Transverse colon (tissue), 4 donors: Measurements from ENCODE around the gene JAKMIP1. TPM values are rescaled to one million over a fixed set of nuclear protein-coding genes. Genes with fewer than 3 reads are reported as not detected.

Source experiments
- DNase-seq: peaks from one replicate; pipeline ENCODE4 v3.0.0-alpha.2; 2019
- H3K27ac ChIP-seq, 4 donors: fragments of 200-600 bp; sonication (generic); 2 replicates each; pipeline ENCODE4 v1.5.1; 2016 to 2018; ENCODE audit warnings: inconsistent platforms in 4 of 4
- H3K27me3 ChIP-seq: fragments of 200-600 bp; sonication (generic); 2 replicates; pipeline ENCODE4 v1.5.1; 2017; ENCODE audit warnings: inconsistent platforms
- H3K36me3 ChIP-seq, 4 donors: fragments of 200-600 bp; sonication (generic); 2 replicates each; pipeline ENCODE4 v1.5.1; 2017 to 2019; ENCODE audit warnings: inconsistent platforms in 4 of 4
- H3K4me1 ChIP-seq, 4 donors: fragments of 200-600 bp; sonication (generic); 2 replicates each; pipeline ENCODE4 v1.5.1; 2017 to 2020; ENCODE audit warnings: inconsistent platforms in 4 of 4
- H3K4me3 ChIP-seq, 4 donors: fragments of 200-600 bp; sonication (generic); 1 replicate in 1 of 4; 2 replicates in 3 of 4; pipeline versions ENCODE4 v1.5.1 to v1.6.1; 2017 to 2019; ENCODE audit warnings: inconsistent platforms in 4 of 4
- H3K9me3 ChIP-seq, 2 donors: fragments of 200-600 bp; sonication (generic); 2 replicates each; pipeline ENCODE4 v1.5.1; 2017 to 2019; ENCODE audit warnings: inconsistent platforms in 2 of 2
- EP300 ChIP-seq: sonication (generic); formaldehyde crosslinking; IDR thresholded peaks from one replicate; pipeline ENCODE4 v1.6.1; 2017; ENCODE audit warnings: antibody characterized with exemption, low read depth
- POLR2A ChIP-seq: fragments of 450-650 bp; IDR thresholded peaks from one replicate; pipeline ENCODE4 v1.6.1; 2016; ENCODE audit warnings: antibody characterized with exemption, mild to moderate bottlenecking, moderate library complexity
- POLR2AphosphoS5 ChIP-seq, 3 donors: sonication (generic); formaldehyde crosslinking; IDR thresholded peaks; one replicate each; pipeline ENCODE4 v1.6.1; 2016; ENCODE audit warnings: antibody characterized with exemption in 3 of 3
- WGBS, 2 donors: methylation state at CpG; one replicate each; pipeline ENCODE4 v1.1.5; 2018; ENCODE audit warnings: low coverage in 1 of 2; 5-methylcytosine and 5-hydroxymethylcytosine counted together
- in situ Hi-C, 4 donors: fragments of 200-750 bp; cut with MboI; loops; one replicate each; pipeline versions ENCODE4 v1.15.0 to v1.15.1; 2017; ENCODE audit warnings: low sequenced_read_pairs in 3 of 4, low pct_ligation_motif_present in 1 of 4, low pct_unique_long_range_greater_than_20kb in 1 of 4
- intact Hi-C: fragments of 100-400 bp; cut with DNase I; formaldehyde crosslinking; loops from one replicate; pipeline ENCODE4 v1.15.1; 2023; ENCODE audit warnings: low total_unique reads
- total RNA-seq, 4 donors: library from RNA; depleted of rRNA; stranded (reverse); fragments of >200 nt; gene quantifications; one replicate each; pipeline ENCODE4 v1.1.0, GENCODE V29; 2016
- TF ChIP-seq, protein P1 (sequence below), 5 experiments: fragments of 200-600 bp in 3 of 5; fragments of 450-650 bp in 2 of 5; sonication (generic) in 3 of 5; IDR thresholded peaks; 1 replicate in 2 of 5; 2 replicates in 3 of 5; pipeline ENCODE4 v1.5.1; 2016 to 2017; ENCODE audit warnings: antibody characterized with exemption in 5 of 5, inconsistent platforms in 3 of 5, mild to moderate bottlenecking in 2 of 5, moderate library complexity in 1 of 5

The JAKMIP1 gene
- total RNA-seq, 4 donors from 2014 or later = 1.2 to 1.7 TPM; not detected in 2

DNA sequence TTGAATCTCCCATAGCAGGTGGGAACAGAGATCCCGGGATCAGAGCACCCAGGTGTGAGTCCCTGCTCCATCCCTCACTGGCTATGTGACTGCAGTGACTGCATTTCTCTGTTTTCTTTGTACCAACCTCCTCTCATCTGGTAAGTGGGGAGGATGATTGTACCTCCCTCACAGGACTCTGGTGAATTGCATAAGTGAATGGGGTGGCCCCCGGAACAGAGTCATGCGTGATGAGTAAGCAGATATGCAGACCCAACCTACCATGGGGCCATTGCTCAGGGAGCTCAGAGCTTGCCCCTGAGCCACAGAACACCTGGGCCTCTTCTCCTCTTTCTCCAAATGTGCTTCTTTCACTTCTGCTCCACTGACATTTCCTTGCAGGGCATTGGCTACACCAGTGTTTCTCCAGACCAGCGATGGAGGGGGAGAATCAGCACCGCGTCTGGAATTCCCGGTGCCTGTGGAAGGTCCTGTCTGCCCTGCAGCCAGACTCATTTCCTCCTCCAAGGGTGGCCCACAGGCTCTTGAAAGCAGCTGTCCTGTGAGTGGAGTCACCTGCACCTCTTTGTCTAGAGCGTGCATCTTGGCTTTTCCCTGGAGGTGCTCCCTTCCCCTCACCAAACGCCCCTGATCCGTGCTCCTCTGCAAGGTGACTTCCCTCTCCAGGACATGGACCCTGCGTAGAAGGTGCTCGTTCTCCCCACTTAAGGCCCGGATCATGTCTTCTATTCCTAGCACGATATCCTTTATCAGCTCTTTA is 212.1 kb downstream of the JAKMIP1 start:
- no peak for DNase-seq
- in situ Hi-C loops = no loop called here

DNA sequence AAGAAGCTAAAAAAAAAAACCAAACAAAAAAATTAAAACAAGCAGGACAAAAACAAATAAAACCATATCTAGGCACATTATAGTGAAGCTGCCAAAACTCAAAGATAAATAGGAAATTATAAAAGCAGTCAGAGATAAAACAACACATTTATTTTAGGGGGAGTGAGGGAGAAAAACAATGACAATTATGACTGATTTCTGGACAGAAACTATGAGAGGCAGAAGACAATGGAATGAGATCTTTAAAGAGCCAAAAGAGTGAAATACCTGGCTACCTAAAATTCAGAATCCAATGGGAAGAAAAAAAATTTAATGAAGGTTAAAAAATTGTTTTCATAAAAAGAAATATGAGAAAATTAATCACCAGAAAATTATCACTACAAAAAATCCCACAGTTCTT is 215.5 kb downstream of the JAKMIP1 start:
- Histone ChIP-seq H3K36me3 (no peaks in the 10 kb centered on the region), H3K9me3 (no peaks in the 10 kb centered on the region), H3K4me3 (no peak overlapping the region), H3K4me1 (no peaks in the 10 kb centered on the region), H3K27ac (no peak overlapping the region), H3K27me3 (peaks cover 16% of the 10 kb centered on the region)
- no peak for DNase-seq
- TF ChIP-seq EP300 (no peak), POLR2A (no peak), POLR2AphosphoS5 (IDR thresholded peaks at IDR 0.05) (no peak)
- TF ChIP-seq, protein P1, sequence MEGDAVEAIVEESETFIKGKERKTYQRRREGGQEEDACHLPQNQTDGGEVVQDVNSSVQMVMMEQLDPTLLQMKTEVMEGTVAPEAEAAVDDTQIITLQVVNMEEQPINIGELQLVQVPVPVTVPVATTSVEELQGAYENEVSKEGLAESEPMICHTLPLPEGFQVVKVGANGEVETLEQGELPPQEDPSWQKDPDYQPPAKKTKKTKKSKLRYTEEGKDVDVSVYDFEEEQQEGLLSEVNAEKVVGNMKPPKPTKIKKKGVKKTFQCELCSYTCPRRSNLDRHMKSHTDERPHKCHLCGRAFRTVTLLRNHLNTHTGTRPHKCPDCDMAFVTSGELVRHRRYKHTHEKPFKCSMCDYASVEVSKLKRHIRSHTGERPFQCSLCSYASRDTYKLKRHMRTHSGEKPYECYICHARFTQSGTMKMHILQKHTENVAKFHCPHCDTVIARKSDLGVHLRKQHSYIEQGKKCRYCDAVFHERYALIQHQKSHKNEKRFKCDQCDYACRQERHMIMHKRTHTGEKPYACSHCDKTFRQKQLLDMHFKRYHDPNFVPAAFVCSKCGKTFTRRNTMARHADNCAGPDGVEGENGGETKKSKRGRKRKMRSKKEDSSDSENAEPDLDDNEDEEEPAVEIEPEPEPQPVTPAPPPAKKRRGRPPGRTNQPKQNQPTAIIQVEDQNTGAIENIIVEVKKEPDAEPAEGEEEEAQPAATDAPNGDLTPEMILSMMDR (IDR thresholded peaks at IDR 0.05) = no peak
- in situ Hi-C loops (no loop called here), intact Hi-C loops (no loop called here)

More for the DNA sequence above, 212.1 kb downstream of the JAKMIP1 start:
- no peaks in the 10 kb centered on the region for H3K36me3 ChIP-seq
- WGBS, 2 donors = 78% methylated on average over 14 of the region's 14 CpGs; no CpG with 5 or more reads in 1 of the 2 donors
- no peaks in the 10 kb centered on the region for H3K4me1 ChIP-seq
- H3K9me3 ChIP-seq = no peaks in the 10 kb centered on the region
- peaks cover 8% of the 10 kb centered on the region for H3K27me3 ChIP-seq
- TF ChIP-seq POLR2A = no peak
- TF ChIP-seq, protein P1 (IDR thresholded peaks at IDR 0.05) = no peak
- TF ChIP-seq POLR2AphosphoS5 (IDR thresholded peaks at IDR 0.05) = no peak
- no peak for TF ChIP-seq EP300
- H3K4me3 ChIP-seq = no peak overlapping the region
- intact Hi-C loops = no loop called here
- H3K27ac ChIP-seq = no peak overlapping the region

DNA sequence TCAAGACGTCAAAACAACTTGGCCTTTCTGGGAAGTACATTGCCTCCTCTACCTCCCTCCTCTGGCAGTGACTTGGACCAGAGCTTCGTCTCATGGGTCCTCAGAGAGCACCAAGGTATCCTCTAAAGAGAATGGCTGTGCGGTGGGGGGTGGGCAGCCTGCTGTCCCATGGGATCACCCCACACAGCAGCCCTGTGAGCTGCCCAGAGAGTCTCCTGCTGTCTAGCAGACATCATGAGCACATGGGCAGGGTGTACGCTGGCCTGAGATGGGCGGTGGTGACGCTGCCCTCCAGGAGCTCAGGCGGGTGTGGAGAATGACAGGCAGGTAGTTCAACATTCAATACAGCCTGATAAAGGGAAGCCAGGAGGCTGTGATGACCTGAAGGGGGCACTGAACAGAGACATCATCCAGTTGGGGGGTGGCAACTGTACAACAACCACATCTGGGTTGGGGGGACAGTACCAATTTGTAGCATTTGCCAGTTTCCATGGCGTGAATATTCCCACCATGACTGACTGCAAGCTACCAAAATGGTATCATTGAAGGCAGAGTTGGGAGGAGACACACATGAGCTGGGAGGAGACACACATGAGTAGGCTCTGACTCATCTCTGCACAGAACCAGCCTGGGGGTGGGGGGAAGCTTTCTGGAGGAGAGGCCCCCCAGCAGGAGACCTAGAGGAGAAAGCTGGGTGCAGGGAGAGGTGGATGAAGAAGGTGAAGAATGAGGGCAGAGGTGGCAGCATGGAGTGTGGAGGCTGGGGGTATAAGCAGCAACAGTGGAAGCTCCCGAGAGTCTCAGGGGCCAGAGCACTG is 218.0 kb downstream of the JAKMIP1 start:
- no peaks in the 10 kb centered on the region for H3K4me1 ChIP-seq
- no peak for DNase-seq
- no peak overlapping the region for H3K4me3 ChIP-seq
- TF ChIP-seq, protein P1 (IDR thresholded peaks at IDR 0.05) = no peak
- TF ChIP-seq EP300 (no peak), POLR2A (no peak), POLR2AphosphoS5 (IDR thresholded peaks at IDR 0.05) (no peak)
- H3K36me3 ChIP-seq = no peaks in the 10 kb centered on the region
- H3K9me3 ChIP-seq = no peaks in the 10 kb centered on the region
- H3K27me3 ChIP-seq = peaks cover 23% of the 10 kb centered on the region
- no peak overlapping the region for H3K27ac ChIP-seq
- intact Hi-C loops (no loop called here), in situ Hi-C loops (no loop called here)
- WGBS, 2 donors = 71 to 90% methylated on average over 2 to 9 of the region's 9 CpGs

DNA sequence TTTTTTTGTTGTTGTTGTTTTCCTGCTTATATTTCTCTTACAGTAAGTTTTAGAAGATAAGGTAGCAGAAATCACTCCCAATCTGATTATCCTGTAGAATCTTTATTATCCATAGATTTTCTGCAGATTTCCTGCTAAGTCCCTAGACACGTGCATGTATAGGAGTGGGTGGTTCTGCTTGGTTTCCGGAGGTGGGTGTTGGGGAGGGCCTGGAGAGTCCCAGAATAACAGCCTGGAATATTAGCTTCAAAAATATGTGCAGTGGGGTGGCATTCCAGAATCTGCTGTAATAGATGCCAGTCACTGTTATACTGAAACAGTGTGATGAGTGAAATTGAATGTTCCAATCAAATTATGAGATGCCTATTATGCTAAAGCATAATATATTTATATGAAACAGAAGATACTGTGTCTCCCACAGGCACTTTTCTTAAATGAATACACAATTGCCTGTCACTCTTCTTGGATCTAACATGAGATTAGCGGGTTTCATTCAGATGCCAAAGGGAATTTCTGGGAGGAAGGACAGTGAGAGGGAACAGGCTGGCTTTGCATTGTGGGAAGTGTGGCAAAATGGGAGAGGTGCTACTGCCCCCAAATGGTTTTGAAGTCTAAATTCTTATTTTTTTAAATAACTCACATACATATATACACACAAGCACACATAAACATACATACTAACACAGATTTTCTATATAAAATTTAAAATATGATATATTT is 219.8 kb downstream of the JAKMIP1 start:
- Histone ChIP-seq H3K9me3 (no peaks in the 10 kb centered on the region), H3K4me3 (no peak overlapping the region), H3K36me3 (no peaks in the 10 kb centered on the region), H3K27me3 (peaks cover 23% of the 10 kb centered on the region), H3K27ac (no peak overlapping the region), H3K4me1 (no peaks in the 10 kb centered on the region)
- DNase-seq = no peak
- intact Hi-C loops (no loop called here), in situ Hi-C loops (no loop called here)
- TF ChIP-seq POLR2AphosphoS5 (IDR thresholded peaks at IDR 0.05) = no peak
- TF ChIP-seq EP300 = no peak
- TF ChIP-seq, protein P1 (IDR thresholded peaks at IDR 0.05) = no peak
- no peak for TF ChIP-seq POLR2A
- 41 to 62% methylated on average over 3 of the region's 3 CpGs for WGBS, 2 donors
